Coronary artery (tissue), 2 donors: ENCODE results near the gene PBXIP1.
A peak's percentile ranks its signal among the peaks of the same experiment; 100 is the strongest.

Experiments used
- DNase-seq: peaks from one replicate; pipeline ENCODE4 v3.0.0-alpha.2; 2017; ENCODE audit warnings: low spot score
- H3K27ac ChIP-seq, 2 donors: fragments of 200-600 bp; sonication (generic); one replicate each; pipeline ENCODE4 v1.5.1; 2016 to 2019
- H3K4me3 ChIP-seq: fragments of 200-600 bp; sonication (generic); 2 replicates; pipeline ENCODE4 v1.5.1; 2016; ENCODE audit warnings: mild to moderate bottlenecking, moderate library complexity
- CTCF ChIP-seq: fragments of 200-600 bp; sonication (generic); IDR thresholded peaks from one replicate; pipeline ENCODE4 v1.5.1; 2019; ENCODE audit warnings: antibody characterized with exemption

Gene PBXIP1

GRCh38 chr1:154962795-154963330 is 7.0 kb upstream of the PBXIP1 start:
- DNase-seq = no peak
- TF ChIP-seq CTCF = no peak
- Histone ChIP-seq H3K4me3 (peak overlapping the region; percentile 78), H3K27ac (peak overlapping the region; percentile 97)

DNA sequence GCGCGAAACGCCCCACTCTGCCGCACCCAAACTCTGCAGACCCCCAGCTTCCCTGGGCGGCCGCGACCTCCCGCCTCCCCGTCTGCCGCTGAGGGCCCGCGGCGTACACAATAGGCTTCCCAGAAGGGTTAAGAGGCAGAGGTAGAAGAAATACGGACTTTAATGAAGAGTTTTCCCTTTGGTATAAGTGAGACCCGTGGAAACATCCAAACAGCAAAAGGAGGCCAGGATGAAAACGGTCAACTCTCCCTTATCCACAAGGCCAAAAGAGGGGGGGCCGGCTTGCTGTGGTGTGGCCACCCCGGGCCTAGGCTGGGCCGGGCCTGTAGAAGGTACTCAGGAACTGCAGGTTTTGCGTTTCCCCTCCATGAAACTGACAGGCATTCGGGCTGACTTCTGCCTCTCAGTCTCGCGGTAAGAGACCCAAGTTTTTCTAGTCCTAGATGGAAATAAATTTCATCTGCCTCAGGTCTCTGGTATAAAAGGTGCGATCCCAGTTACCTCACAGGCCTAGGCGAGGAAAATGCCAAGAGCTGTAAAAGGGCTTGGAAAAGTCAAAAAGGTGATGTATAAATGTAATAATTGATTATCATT is 6.4 kb upstream of the PBXIP1 start:
- Histone ChIP-seq H3K4me3 (peak overlapping the region; percentile 78), H3K27ac (peak overlapping the region; percentile 97)
- no peak for DNase-seq
- no peak for TF ChIP-seq CTCF

DNA sequence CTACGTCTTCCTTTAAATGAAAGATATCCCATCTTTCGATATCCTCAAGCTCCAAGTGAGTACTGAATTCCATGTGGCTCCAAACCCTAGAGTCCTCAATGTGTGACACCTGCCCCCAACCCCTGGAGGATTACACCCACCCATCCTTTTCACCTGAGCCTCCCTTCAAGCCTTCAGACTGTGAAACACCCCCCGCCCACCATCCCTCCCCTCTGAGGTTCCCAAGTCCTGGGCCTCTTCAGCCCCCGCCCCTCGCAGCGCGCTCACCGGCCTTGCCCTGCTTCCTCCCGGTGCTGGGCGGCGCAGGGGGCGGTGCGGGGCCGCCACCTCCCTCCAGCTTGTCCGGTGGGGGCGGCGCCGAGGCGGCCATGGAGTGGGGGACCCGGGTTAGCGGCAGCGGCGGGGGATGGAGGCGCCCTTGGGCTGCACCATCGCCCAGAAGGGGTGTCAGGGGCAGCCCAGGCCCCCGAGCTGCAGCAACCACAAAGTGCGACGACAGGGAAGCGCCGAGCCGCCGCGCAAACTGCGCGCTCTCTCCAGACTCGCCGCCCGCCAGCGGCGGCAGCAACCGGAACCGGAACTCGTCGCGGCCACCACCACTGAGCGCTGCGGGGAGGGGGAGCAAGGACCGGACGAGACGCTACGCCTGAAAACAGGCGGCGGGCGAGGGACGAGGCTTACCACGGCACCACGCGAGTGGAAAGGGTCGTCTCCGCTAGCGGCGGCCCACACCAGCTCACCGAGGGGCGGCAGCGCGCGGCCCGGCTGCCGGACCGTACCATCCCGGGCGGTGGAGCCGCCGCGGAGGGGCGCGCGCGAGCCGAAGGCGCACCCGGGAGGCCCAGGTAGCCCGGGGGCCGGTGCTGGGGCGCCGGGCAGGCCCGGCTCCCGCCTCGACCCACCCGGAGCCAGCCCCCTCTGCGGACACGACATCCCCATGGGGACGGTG is 5.6 kb upstream of the PBXIP1 start, which contains the start of gene PYGO2:
Gene PYGO2 (minus strand): TSS at position 576 of the 949 bp plus-strand sequence. CDS start 206 bp downstream, at position 370.
- Histone ChIP-seq H3K4me3 (peak within 1 kb of the TSS; percentile 78), H3K27ac (peak within 1 kb of the TSS; percentile 97)
- DNase-seq = peak; percentile 90
- peak; percentile 35 for TF ChIP-seq CTCF

- TF ChIP-seq CTCF = no peak
- peak overlapping the region; percentile 97 for H3K27ac ChIP-seq
- DNase-seq = no peak
- H3K4me3 ChIP-seq = peak overlapping the region; percentile 78
Observed at GRCh38 chr1:154960446-154961136, 4.7 kb upstream of the PBXIP1 start.

DNA sequence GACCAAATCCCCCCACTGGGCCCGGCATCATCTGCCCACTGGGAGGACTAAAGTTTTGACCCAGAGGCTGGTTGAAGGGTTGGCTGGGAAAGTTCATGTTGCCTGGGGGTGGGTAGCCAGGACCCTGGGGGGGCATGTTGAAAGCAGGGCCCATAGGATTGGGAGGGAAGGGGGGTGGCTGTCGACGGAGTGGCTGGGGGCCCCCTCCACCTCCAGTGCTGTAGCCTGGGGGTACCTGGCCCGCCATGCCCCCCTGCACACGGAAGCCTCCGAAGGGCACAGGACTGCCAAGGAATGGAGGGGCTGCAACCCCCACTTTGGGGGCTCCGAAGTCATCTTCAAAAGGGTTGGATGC is 3.5 kb upstream of the PBXIP1 start:
- no peak for DNase-seq
- Histone ChIP-seq H3K4me3 (no peak overlapping the region), H3K27ac (peak overlapping the region in 1 of 2 donors; percentile 25)
- TF ChIP-seq CTCF = no peak

DNA sequence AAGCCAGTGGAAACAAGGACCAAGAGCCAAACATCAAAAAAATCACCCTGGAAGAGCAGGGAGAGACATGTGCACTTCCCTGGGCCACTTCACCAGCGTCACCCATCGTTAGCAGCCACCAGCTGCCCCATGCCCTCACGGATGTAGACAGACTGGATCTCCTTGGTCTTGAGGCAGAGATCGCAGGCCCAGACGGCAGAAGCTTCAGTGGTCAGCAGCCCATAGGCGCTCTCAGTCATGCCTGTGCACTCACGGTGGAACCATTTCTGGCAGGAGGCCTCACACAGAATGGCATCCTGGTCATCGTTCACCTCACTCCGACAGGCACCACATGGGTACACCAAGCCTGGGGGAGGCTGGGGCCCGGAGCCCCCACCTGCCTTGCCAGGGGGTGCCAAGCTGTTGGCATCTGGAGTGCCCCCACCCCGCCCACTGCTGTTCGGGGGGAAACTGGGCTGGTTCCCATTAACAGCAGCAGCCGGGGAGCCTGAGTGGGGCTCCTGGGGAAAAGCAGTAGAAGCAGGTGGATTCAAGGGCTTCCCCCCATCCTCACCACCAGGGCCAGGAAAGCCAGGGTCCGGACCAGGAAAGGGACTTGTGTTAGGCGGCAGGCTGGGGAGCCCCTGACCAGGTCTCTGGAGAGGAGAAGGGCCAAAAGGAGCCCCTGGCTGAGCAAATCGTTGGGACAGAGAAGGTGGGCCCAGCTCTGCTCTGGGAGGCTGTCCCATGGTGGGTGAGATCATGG is 3.0 kb upstream of the PBXIP1 start:
- Histone ChIP-seq H3K4me3 (no peak overlapping the region), H3K27ac (peak overlapping the region in 1 of 2 donors; percentile 25)
- no peak for DNase-seq
- no peak for TF ChIP-seq CTCF
